Testis (tissue), 2 donors: Measurements from ENCODE around the gene PPCDC.

Experiments used
- CTCF ChIP-seq, 3 experiments: fragments of 450-650 bp in 2 of 3; fragments of 200-600 bp in 1 of 3; sonication (generic) in 1 of 3; IDR thresholded peaks; one replicate each; pipeline ENCODE4 v1.5.1; 2016 to 2019; ENCODE audit warnings: antibody characterized with exemption in 3 of 3, mild to moderate bottlenecking in 2 of 3, moderate library complexity in 1 of 3
- POLR2A ChIP-seq: fragments of 450-650 bp; IDR thresholded peaks from one replicate; pipeline ENCODE4 v1.6.1; 2017; ENCODE audit warnings: antibody characterized with exemption, mild to moderate bottlenecking, moderate library complexity

- TF ChIP-seq POLR2A: no peak
- TF ChIP-seq CTCF (IDR thresholded peaks at IDR 0.05): no peak
Measured at GRCh38 chr15:75044258-75044878, 21.0 kb downstream of the PPCDC start.
